Heart left ventricle (tissue), 16 donors: ENCODE data around the gene ZNF148. TPM values are rescaled to one million over a fixed set of nuclear protein-coding genes. Genes with fewer than 3 reads are reported as not detected.

ENCODE experiments used
- ATAC-seq, 4 donors: fragments of 200-7000 bp; cut with Tn5 transposase; one replicate each; pipeline ENCODE4 v1.9.1; 2020 to 2022; ENCODE audit warnings: moderate library complexity in 4 of 4, mild to moderate bottlenecking in 3 of 4, moderate number of reproducible peaks in 1 of 4
- DNase-seq, 5 donors: peaks; one replicate each; pipeline ENCODE4 v3.0.0-alpha.2; 2020
- H3K27ac ChIP-seq, 12 donors: fragments of 200-600 bp; sonication (generic) in 4 of 12; one replicate each; pipeline versions ENCODE4 v1.5.0 to v1.8.0; 2016 to 2022; ENCODE audit warnings: mild to moderate bottlenecking in 2 of 12
- H3K27me3 ChIP-seq, 9 donors: fragments of 200-600 bp; sonication (generic) in 2 of 9; one replicate each; pipeline versions ENCODE4 v1.5.1 to v1.8.0; 2016 to 2022; ENCODE audit warnings: mild to moderate bottlenecking in 3 of 9
- H3K36me3 ChIP-seq, 9 donors: fragments of 200-600 bp; sonication (generic) in 2 of 9; one replicate each; pipeline versions ENCODE4 v1.5.0 to v1.8.0; 2018 to 2022; ENCODE audit warnings: mild to moderate bottlenecking in 2 of 9
- H3K4me1 ChIP-seq, 12 donors: fragments of 200-600 bp; sonication (generic) in 4 of 12; one replicate each; pipeline versions ENCODE4 v1.5.0 to v1.8.0; 2016 to 2022; ENCODE audit warnings: mild to moderate bottlenecking in 3 of 12
- H3K4me3 ChIP-seq, 12 donors: fragments of 200-600 bp; sonication (generic) in 4 of 12; one replicate each; pipeline versions ENCODE4 v1.5.0 to v1.8.0; 2017 to 2022; ENCODE audit warnings: mild to moderate bottlenecking in 9 of 12, moderate library complexity in 4 of 12
- H3K9me3 ChIP-seq, 12 donors: fragments of 200-600 bp; sonication (generic) in 4 of 12; one replicate each; pipeline versions ENCODE4 v1.5.0 to v1.8.0; 2016 to 2022; ENCODE audit warnings: mild to moderate bottlenecking in 1 of 12
- CTCF ChIP-seq, 12 donors: fragments of 200-600 bp; sonication (generic) in 4 of 12; IDR thresholded peaks; one replicate each; pipeline versions ENCODE4 v1.5.0 to v1.8.0; 2018 to 2022; ENCODE audit warnings: antibody characterized with exemption in 12 of 12, mild to moderate bottlenecking in 5 of 12
- POLR2A ChIP-seq, 2 donors: fragments of 450-650 bp; IDR thresholded peaks; one replicate each; pipeline ENCODE4 v1.6.1; 2017; ENCODE audit warnings: antibody characterized with exemption in 2 of 2, mild to moderate bottlenecking in 2 of 2, moderate library complexity in 2 of 2
- WGBS, 4 donors: extraction: QIAGEN DNeasy Blood & Tissue Kit in 2 of 4; methylation state at CpG; one replicate each; pipeline versions ENCODE4 v1.1.5 to v1.1.7; 2013 to 2018; 5-methylcytosine and 5-hydroxymethylcytosine counted together
- intact Hi-C, 10 donors: fragments of 100-400 bp; cut with DNase I; formaldehyde crosslinking; loops; one replicate each; pipeline versions ENCODE4 v1.11.1 to v1.14.2; 2022
- polyA plus RNA-seq, 2 donors: library from polyadenylated mRNA; stranded (reverse); fragments of 200-250 nt; gene quantifications; one replicate each; pipeline ENCODE4 v1.2.3, GENCODE V29; 2013
- total RNA-seq, 9 donors: library from RNA; depleted of rRNA in 2 of 9; stranded (reverse); fragments of >200 nt in 2 of 9; fragmentation: NEBNext Ultra II Directional in 3 of 9; extraction: Animal tissue kit (Norgen Biotek cat#: 25700) in 3 of 9; gene quantifications; one replicate each; pipeline versions ENCODE4 v1.1.0 to v1.2.4, GENCODE V29; 2016 to 2023
- donor health status: ischemic (EF 13 %, LVEDD 7.1; RV severe dilation, severe dysfunction).
- donor health status: healthy with polysubstance abuse.
- donor health status: DM: no; HTN: yes; CAD: no.
- donor health status: DM: no; HTN: no; CAD: no.
- donor health status: ischemic (EF 25% LVEDD 6.9; RV normal size, moderate dysfunction).
- donor health status: ischemic (EF 25% LVEDD 5.7; RV mildly dilated, moderate dysfunction).
- donor health status: healthy.
- donor health status: DM: yes; HTN: yes; CAD: no.
- donor health status: ischemic (EF 35%, LVEDD 5.7; RV mildly dilated, moderate dysfunction).
- donor health status: nonischemic (EF 11% LVEDD 7.7; RV severe dilation, severe dysfunction).
- donor health status: DM: yes; HTN: yes; CAD: no.
- donor health status: PGD.
- donor health status: ischemic (EF 29% LVEDD 5.4; RV normal size, mild dysfunction).
- donor health status: nonischemic (EF 23%, LVEDD 6.1; RV moderate dilation, normal function).

Gene ZNF148
- total and polyA plus RNA-seq, 11 donors, result 4.5 to 62.4 (median 39.0) TPM

- ATAC-seq (no peak), DNase-seq (no peak)
- intact Hi-C loops, result no loop called here
- Histone ChIP-seq H3K36me3 (no peaks in the 10 kb centered on the region), H3K27me3 (peaks cover 0 to 12% (median 0%) of the 10 kb centered on the region in 9 donors), H3K9me3 (peaks cover 0 to 4% (median 0%) of the 10 kb centered on the region in 12 donors), H3K27ac (no peak overlapping the region), H3K4me3 (no peak overlapping the region), H3K4me1 (peaks cover 0 to 3% (median 0%) of the 10 kb centered on the region in 12 donors)
- 71 to 84% (median 75%) methylated on average over 6 of the region's 6 CpGs for WGBS, 4 donors
- TF ChIP-seq CTCF (IDR thresholded peaks at IDR 0.05) (no peak), POLR2A (IDR thresholded peaks at IDR 0.05) (no peak)
These were observed 168.2 kb downstream of the ZNF148 start for GRCh38 chr3:125206934-125207333.

GRCh38 chr3:125203731-125204130 lies 171.4 kb downstream of the ZNF148 start:
- H3K27ac ChIP-seq, result no peak overlapping the region
- no peak for ATAC-seq
- no peaks in the 10 kb centered on the region for H3K27me3 ChIP-seq
- DNase-seq, result no peak
- H3K9me3 ChIP-seq, result peaks cover 0 to 4% (median 0%) of the 10 kb centered on the region in 12 donors
- TF ChIP-seq POLR2A (IDR thresholded peaks at IDR 0.05) (no peak), CTCF (IDR thresholded peaks at IDR 0.05) (no peak)
- intact Hi-C loops, result no loop called here
- no peak overlapping the region for H3K4me3 ChIP-seq
- H3K4me1 ChIP-seq, result no peaks in the 10 kb centered on the region
- H3K36me3 ChIP-seq, result no peaks in the 10 kb centered on the region

GRCh38 chr3:125202197-125202596 lies 172.9 kb downstream of the ZNF148 start:
- H3K4me3 ChIP-seq, result no peak overlapping the region

GRCh38 chr3:125200731-125201139 lies 174.4 kb downstream of the ZNF148 start:
- H3K9me3 ChIP-seq, result peaks cover 0 to 4% (median 0%) of the 10 kb centered on the region in 12 donors
- ATAC-seq, result no peak
- no peaks in the 10 kb centered on the region for H3K4me1 ChIP-seq
- no peaks in the 10 kb centered on the region for H3K36me3 ChIP-seq
- no peak overlapping the region for H3K4me3 ChIP-seq
- DNase-seq, result no peak
- no peaks in the 10 kb centered on the region for H3K27me3 ChIP-seq
- no peak overlapping the region for H3K27ac ChIP-seq
- 84 to 93% (median 92%) methylated on average over 6 of the region's 6 CpGs for WGBS, 4 donors
- no peak for TF ChIP-seq CTCF (IDR thresholded peaks at IDR 0.05)
- no peak for TF ChIP-seq POLR2A (IDR thresholded peaks at IDR 0.05)
- intact Hi-C loops, result no loop called here

More at GRCh38 chr3:125202197-125202596, 172.9 kb downstream of the ZNF148 start:
- ATAC-seq (no peak), DNase-seq (no peak)
- Histone ChIP-seq H3K27ac (no peak overlapping the region), H3K9me3 (peaks cover 0 to 4% (median 0%) of the 10 kb centered on the region in 12 donors), H3K4me1 (no peaks in the 10 kb centered on the region), H3K27me3 (no peaks in the 10 kb centered on the region), H3K36me3 (no peaks in the 10 kb centered on the region)
- WGBS, 4 donors, result 78 to 84% (median 82%) methylated on average over 4 of the region's 4 CpGs
- no peak for TF ChIP-seq POLR2A (IDR thresholded peaks at IDR 0.05)
- TF ChIP-seq CTCF (IDR thresholded peaks at IDR 0.05), result no peak
- intact Hi-C loops, result no loop called here
